Panc1 (cell line): ENCODE measurements around the gene PTPN23. TPM values are rescaled to one million over a fixed set of nuclear protein-coding genes. Genes with fewer than 3 reads are reported as not detected.

Source experiments
- ATAC-seq: fragments of 200-7000 bp; cut with Tn5 transposase; 2 replicates; pipeline ENCODE4 v1.9.1; 2020; ENCODE audit warnings: mild to moderate bottlenecking, moderate library complexity
- BruUV-seq: library from RNA; stranded (reverse); fragments of 400-500 nt; replicated peaks from 2 replicates; lab custom pipeline; 2021; lab: Mats Ljungman, UMichigan
- CTCF ChIA-PET: fragments of 300-600 bp; sonication (Branson Sonifier 250); formaldehyde crosslinking; loops from one replicate; lab custom pipeline; 2022; ENCODE audit warnings: antibody characterized with exemption; lab: Charles Lee
- POLR2A ChIA-PET: fragments of 300-600 bp; sonication (Branson Sonifier 250); formaldehyde crosslinking; loops from one replicate; lab custom pipeline; 2022; ENCODE audit warnings: antibody characterized with exemption; lab: Charles Lee
- DNase-seq: peaks from one replicate; pipeline ENCODE4 v3.0.0-alpha.2; 2010; ENCODE audit warnings: low read depth, low spot score
- H3K27ac ChIP-seq: 2 replicates; pipeline ENCODE4 v1.5.1; 2011; ENCODE audit warnings: mild to moderate bottlenecking, low read length, inconsistent platforms
- H3K27me3 ChIP-seq: fragments of 200-500 bp; sonication (Bioruptor generic); 2 replicates; pipeline ENCODE4 v1.6.0; 2014; ENCODE audit warnings: low read length, inconsistent platforms; ENCODE audit not compliant: control insufficient read depth, insufficient read depth
- H3K36me3 ChIP-seq: fragments of 200-500 bp; sonication (Bioruptor generic); 2 replicates; pipeline ENCODE4 v1.5.1; 2014; ENCODE audit warnings: inconsistent platforms, mild to moderate bottlenecking, low read length, moderate library complexity; ENCODE audit not compliant: control insufficient read depth, insufficient read depth
- H3K4me1 ChIP-seq: 2 replicates; pipeline ENCODE4 v1.5.1; 2011; ENCODE audit warnings: inconsistent platforms, mild to moderate bottlenecking, low read length, moderate library complexity; ENCODE audit not compliant: control insufficient read depth, insufficient read depth
- H3K4me3 ChIP-seq, 2 experiments: 2 replicates each; pipeline ENCODE4 v1.5.1; 2011 to 2012; ENCODE audit warnings: low read depth in 2 of 2, low read length in 2 of 2, mild to moderate bottlenecking in 2 of 2, inconsistent platforms in 1 of 2, moderate library complexity in 1 of 2
- H3K9me3 ChIP-seq: fragments of 200-500 bp; sonication (Bioruptor generic); 2 replicates; pipeline ENCODE4 v1.5.1; 2014; ENCODE audit warnings: low read depth, mild to moderate bottlenecking, inconsistent platforms, low read length, moderate library complexity; ENCODE audit not compliant: control insufficient read depth, insufficient read depth
- CTCF ChIP-seq: fragments of 450-650 bp; IDR thresholded peaks from 2 replicates; pipeline ENCODE4 v1.5.1; 2017; ENCODE audit warnings: mild to moderate bottlenecking
- POLR2AphosphoS5 ChIP-seq: IDR thresholded peaks from 2 replicates; pipeline ENCODE4 v1.6.1; 2012; ENCODE audit warnings: mild to moderate bottlenecking, low read depth, low read length, moderate library complexity
- SIN3A ChIP-seq: IDR thresholded peaks from 2 replicates; pipeline ENCODE4 v1.6.1; 2012; ENCODE audit warnings: low read depth, mild to moderate bottlenecking, low read length, moderate library complexity, borderline replicate concordance; ENCODE audit not compliant: insufficient read depth
- TCF7L2 ChIP-seq: IDR thresholded peaks from 2 replicates; pipeline ENCODE4 v1.6.1; 2011; ENCODE audit warnings: mild to moderate bottlenecking, low read depth, low read length, inconsistent platforms
- in situ Hi-C: cut with HindIII; loops from 2 replicates; pipeline ENCODE4 v1.10.0; 2016; ENCODE audit warnings: low sequenced_read_pairs, low pct_unique_long_range_greater_than_20kb
- intact Hi-C: fragments of 100-400 bp; cut with micrococcal nuclease; formaldehyde crosslinking; loops from one replicate; pipeline ENCODE4 v1.10.0; 2022; ENCODE audit not compliant: unreplicated experiment
- total RNA-seq: library from RNA; stranded (reverse); gene quantifications from one replicate; pipeline ENCODE4 v1.2.1, GENCODE V29; 2021; ENCODE audit not compliant: unreplicated experiment
- TF ChIP-seq, protein P1 (sequence below), 2 experiments: IDR thresholded peaks; 2 replicates each; pipeline ENCODE4 v1.6.1; 2011 to 2012; ENCODE audit warnings: low read depth in 2 of 2, control low read depth in 1 of 2, low read length in 1 of 2, mild to moderate bottlenecking in 1 of 2, moderate library complexity in 1 of 2; ENCODE audit not compliant: insufficient read depth in 1 of 2

Gene PTPN23
- total RNA-seq, 1 experiment from 2014 or later = 35.7 TPM

DNA sequence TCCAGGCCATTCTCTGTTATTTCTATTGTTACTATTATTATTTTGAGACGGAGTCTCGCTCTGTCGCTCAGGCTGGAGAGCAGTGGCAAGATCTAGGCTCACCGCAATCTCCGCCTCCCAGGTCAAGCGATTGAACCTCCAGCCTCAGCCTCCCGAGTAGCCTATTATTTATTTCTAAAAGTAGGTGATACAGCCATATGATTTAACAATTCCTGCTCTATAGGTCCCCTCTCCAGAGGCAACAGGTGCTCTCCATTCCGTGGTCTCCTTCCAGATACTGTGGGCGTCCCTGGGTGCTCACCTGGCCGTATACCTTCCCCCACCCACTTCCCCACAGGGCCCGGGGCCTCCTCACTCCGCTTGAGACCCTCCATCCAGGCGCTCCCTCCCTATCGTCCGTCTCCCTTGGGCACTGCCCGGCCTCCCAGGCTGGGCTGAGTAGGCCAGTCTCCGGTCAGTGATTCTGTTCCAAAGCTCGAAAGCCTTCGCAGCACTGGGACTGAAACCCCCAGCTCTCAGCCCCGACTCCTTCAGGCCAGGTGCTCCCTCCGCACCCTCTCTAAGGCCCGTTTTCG is 708 bp upstream of the PTPN23 start:
- Histone ChIP-seq H3K27me3 (no peaks in the 10 kb centered on the region), H3K27ac (peak overlapping the region; percentile 93), H3K36me3 (no peaks in the 10 kb centered on the region), H3K4me1 (peaks cover 6% of the 10 kb centered on the region; the same call in 1 of the 2 replicates), H3K4me3 (peak overlapping the region; percentile 89 to 92), H3K9me3 (no peaks in the 10 kb centered on the region)
- DNase-seq (no peak), ATAC-seq (no peak; the same call in none of the 2 replicates)
- in situ Hi-C loops = no loop called here
- no peak for TF ChIP-seq TCF7L2
- TF ChIP-seq, protein P1, sequence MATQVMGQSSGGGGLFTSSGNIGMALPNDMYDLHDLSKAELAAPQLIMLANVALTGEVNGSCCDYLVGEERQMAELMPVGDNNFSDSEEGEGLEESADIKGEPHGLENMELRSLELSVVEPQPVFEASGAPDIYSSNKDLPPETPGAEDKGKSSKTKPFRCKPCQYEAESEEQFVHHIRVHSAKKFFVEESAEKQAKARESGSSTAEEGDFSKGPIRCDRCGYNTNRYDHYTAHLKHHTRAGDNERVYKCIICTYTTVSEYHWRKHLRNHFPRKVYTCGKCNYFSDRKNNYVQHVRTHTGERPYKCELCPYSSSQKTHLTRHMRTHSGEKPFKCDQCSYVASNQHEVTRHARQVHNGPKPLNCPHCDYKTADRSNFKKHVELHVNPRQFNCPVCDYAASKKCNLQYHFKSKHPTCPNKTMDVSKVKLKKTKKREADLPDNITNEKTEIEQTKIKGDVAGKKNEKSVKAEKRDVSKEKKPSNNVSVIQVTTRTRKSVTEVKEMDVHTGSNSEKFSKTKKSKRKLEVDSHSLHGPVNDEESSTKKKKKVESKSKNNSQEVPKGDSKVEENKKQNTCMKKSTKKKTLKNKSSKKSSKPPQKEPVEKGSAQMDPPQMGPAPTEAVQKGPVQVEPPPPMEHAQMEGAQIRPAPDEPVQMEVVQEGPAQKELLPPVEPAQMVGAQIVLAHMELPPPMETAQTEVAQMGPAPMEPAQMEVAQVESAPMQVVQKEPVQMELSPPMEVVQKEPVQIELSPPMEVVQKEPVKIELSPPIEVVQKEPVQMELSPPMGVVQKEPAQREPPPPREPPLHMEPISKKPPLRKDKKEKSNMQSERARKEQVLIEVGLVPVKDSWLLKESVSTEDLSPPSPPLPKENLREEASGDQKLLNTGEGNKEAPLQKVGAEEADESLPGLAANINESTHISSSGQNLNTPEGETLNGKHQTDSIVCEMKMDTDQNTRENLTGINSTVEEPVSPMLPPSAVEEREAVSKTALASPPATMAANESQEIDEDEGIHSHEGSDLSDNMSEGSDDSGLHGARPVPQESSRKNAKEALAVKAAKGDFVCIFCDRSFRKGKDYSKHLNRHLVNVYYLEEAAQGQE (IDR thresholded peaks at IDR 0.05; ENCODE audit: insufficient read depth in 1 of 2, low read depth in 2 of 2, low read length in 1 of 2) = no peak
- TF ChIP-seq CTCF = no peak
- TF ChIP-seq SIN3A = no peak
- TF ChIP-seq POLR2AphosphoS5 = no peak
- CTCF ChIA-PET = interaction anchor here (0.5 to 0.6 kb wide), 2 partner anchors 168 to 408 kb away, joined by 3 to 10 read pairs; no protein-coding TSS in a partner anchor
- intact Hi-C loops = no loop called here
- BruUV-seq = no TSS peak
- POLR2A ChIA-PET = interaction anchor here (0.9 kb wide), 1 partner anchor 86 kb away, joined by 6 read pairs; no protein-coding TSS in a partner anchor

- ChIA-PET POLR2A (interaction anchor here (0.6 kb wide), 1 partner anchor 331 kb away, joined by 7 read pairs; no protein-coding TSS in a partner anchor), CTCF (no interaction called here)
- DNase-seq = no peak
- H3K9me3 ChIP-seq = no peaks in the 10 kb centered on the region
- H3K4me1 ChIP-seq = peaks cover 6% of the 10 kb centered on the region; the same call in 1 of the 2 replicates
- H3K27me3 ChIP-seq = no peaks in the 10 kb centered on the region
- peak overlapping the region; percentile 89 to 92 for H3K4me3 ChIP-seq
- TF ChIP-seq, protein P1 (IDR thresholded peaks at IDR 0.05; ENCODE audit: insufficient read depth in 1 of 2, low read depth in 2 of 2, low read length in 1 of 2) = no peak
- peak; percentile 56 for TF ChIP-seq POLR2AphosphoS5
- intact Hi-C loops = no loop called here
- in situ Hi-C loops = no loop called here
- peak; percentile 86 for ATAC-seq
- peak overlapping the region; percentile 93 for H3K27ac ChIP-seq
- no TSS peak for BruUV-seq
- H3K36me3 ChIP-seq = no peaks in the 10 kb centered on the region
Measured at GRCh38 chr3:47381317-47382157, 716 bp downstream of the PTPN23 start.
